ENCODE results near the gene MYO15A.

The MYO15A gene

DNA sequence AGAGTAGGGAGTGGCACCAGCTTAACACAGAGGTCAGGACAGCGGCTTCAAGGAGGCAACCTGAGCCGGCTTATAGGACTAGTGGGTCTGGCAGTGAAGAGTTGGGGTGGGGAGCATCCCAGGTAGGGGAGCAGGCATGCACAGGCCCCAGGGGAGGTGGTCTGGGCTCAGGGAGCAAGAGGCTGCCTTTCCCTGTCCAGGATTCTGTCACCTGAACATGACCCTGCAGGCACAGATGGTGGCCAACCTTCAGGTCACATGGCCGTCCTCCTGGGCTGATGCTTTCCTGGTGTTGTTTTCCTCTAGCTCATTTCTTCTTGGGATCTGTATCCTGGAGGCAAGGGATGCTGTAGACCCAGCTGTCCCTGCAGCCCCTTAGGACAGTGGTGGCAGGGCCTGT lies 3.5 kb upstream of the MYO15A start:
- no peak for DNase-seq (ENCODE audit: low read depth in 2 of 3, low spot score in 2 of 3)

GRCh38 chr17:18105595-18105994 lies 3.0 kb upstream of the MYO15A start:
- DNase-seq (ENCODE audit: low read depth in 2 of 3, low spot score in 2 of 3), result no peak

DNA sequence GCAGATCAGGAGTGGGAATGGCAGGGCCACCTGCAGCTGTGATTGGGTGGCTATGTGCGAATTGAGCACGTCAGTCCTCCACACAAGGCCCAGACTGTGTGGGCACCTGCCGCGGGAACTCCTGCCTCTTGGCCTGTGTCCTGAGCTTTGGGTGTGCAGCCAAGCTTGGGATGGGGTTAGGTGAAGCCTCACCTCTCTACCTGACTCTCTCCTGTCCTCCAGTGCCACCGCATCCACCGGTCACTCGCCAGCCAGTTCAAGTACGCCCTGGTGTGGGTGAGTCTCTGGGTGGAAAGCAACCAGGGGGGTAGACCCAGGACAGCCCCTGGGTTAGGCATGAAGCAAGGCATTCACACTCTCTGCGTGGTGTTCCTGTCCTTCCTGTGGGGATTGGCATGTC lies 2.3 kb upstream of the MYO15A start:
- DNase-seq (ENCODE audit: low read depth in 2 of 3, low spot score in 2 of 3), result no peak

- DNase-seq (ENCODE audit: low read depth in 2 of 3, low spot score in 2 of 3), result no peak
Observed at GRCh38 chr17:18107061-18107790, 1.3 kb upstream of the MYO15A start.

GRCh38 chr17:18107971-18108370 lies 585 bp upstream of the MYO15A start:
- DNase-seq (ENCODE audit: low read depth in 2 of 3, low spot score in 2 of 3), result no peak

GRCh38 chr17:18109935-18110485 lies 1.5 kb downstream of the MYO15A start:
- no peak for DNase-seq (ENCODE audit: low read depth in 2 of 3, low spot score in 2 of 3)

DNA sequence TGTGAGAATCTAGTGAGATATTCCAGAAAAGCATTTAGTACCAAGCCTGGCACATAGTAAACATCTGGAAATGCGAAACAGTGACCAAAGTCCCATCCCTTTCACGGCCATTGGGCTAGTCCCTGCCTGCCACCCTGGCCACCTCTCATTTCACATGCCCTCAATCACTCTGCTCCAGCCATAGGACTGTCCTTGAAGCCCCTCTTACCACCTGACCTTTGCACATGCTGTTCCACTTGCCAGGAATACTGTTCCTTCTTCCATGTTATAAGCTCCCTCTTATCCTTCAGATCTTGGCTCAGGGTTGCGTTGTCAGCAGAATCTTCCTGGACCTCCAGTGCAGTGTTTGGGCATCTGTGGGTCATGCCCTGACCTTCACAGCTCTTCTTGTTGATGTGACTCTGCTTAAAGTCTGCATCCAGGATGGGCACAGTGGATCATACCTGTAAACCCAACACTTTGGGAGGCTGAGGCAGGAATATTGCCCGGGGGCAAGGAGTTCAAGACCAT lies 2.1 kb downstream of the MYO15A start:
- DNase-seq (ENCODE audit: low read depth in 2 of 3, low spot score in 2 of 3), result no peak

DNA sequence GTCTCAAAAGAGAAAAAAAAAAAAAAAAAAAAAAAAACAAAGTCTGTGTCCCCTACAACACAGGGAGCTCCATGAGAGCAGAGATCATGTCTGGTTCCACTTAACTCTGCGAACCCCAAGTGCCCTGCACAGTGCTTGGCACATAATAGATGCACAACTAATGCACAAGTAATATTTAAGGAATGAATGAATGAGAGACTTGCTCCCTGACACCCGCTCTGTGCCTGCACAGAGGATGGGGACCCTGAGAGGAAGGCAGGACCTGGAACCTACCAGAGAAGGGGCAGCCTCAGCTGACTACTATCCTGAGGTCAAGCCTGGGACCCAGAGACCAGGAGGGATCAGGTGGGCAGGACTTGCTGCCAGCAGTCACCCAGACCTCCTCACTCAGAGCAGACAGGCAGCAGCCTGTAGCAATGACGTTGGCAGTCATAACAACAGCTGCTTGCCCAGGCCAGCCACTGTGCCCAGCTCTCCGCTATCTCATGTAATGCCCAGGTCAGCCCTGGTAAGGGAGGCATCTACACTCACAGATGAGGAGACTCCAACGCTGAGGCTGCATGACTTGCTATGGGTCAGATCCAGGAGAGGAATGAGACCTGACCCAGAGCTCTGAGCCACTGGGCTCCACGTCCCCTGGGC lies 2.9 kb downstream of the MYO15A start:
- no peak for DNase-seq (ENCODE audit: low read depth in 2 of 3, low spot score in 2 of 3)

DNA sequence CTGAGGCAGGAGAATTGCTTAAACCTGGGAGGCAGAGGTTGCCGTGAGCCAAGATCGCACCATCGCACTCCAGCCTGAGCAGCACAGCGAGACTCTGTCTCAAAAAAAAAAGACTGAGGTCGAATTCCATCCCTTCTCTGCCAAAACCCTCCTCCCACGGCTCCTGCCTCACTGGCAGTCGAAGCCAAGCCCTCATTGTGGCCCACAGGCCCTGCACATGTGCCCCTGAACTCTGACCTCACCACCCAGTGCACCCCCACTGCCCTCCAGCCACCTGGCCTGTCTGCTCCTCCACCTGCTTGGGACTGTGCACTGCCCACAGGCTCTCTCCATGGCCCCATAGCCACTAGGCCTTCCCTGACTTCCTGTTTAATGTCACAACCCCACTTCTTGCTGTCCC lies 7.0 kb downstream of the MYO15A start:
- DNase-seq (ENCODE audit: low read depth in 2 of 3, low spot score in 2 of 3), result no peak

DNA sequence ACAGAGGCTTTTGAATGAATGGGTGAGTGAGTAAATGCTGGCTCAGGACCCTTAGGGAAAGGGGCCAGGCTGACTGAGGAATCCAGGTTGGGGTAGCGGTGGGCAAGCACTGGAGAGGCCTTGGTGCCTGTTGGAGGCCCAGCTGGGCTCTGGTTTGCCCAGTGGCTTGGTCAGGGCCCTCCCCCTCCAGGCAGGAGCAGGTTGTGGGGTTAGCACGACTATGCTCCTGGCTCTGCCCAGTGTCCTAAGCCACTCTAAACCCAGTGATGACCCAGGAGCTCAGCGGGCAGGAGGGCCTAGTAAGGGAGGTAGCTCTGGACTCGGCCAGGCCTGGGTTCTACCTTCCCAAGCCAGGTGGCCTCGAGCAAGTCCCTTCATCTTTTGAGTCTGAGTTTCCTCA lies 7.5 kb downstream of the MYO15A start:
- no peak for DNase-seq (ENCODE audit: low read depth in 2 of 3, low spot score in 2 of 3)

- no peak for DNase-seq (ENCODE audit: low read depth in 2 of 3, low spot score in 2 of 3)
Observed at GRCh38 chr17:18117533-18117932, 9.0 kb downstream of the MYO15A start.

GRCh38 chr17:18117982-18118975 lies 9.7 kb downstream of the MYO15A start:
- no peak for DNase-seq (ENCODE audit: low read depth in 2 of 3, low spot score in 2 of 3)

DNA sequence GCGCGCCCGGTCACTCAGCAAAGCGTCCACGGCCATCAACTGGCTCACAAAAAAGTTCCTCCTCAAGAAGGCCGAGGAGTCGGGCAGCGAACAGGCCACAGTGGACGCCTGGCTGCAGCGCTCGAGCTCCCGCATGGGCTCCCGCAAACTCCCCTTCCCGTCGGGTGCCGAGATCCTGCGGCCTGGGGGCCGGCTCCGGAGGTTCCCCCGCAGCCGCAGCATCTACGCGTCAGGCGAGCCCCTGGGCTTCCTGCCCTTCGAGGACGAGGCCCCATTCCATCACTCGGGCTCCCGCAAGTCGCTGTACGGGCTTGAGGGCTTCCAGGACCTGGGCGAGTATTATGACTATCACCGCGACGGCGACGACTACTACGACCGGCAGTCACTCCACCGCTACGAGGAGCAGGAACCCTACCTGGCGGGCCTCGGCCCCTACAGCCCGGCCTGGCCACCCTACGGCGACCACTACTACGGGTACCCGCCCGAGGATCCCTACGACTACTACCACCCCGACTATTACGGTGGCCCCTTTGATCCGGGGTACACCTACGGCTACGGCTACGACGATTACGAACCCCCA lies 10.7 kb downstream of the MYO15A start:
- DNase-seq (ENCODE audit: low read depth in 2 of 3, low spot score in 2 of 3), result no peak

DNA sequence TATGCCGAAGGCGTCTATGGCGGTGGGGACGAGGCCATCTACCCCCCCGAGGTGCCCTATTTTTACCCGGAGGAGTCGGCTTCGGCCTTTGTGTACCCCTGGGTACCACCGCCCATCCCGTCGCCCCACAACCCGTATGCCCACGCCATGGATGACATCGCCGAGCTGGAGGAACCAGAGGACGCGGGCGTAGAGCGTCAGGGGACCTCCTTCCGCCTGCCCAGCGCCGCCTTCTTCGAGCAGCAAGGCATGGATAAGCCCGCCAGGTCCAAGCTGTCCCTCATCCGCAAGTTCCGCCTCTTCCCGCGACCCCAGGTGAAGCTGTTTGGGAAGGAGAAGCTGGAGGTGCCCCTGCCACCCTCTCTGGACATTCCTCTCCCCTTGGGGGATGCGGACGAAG lies 11.4 kb downstream of the MYO15A start:
- DNase-seq (ENCODE audit: low read depth in 2 of 3, low spot score in 2 of 3), result no peak

DNA sequence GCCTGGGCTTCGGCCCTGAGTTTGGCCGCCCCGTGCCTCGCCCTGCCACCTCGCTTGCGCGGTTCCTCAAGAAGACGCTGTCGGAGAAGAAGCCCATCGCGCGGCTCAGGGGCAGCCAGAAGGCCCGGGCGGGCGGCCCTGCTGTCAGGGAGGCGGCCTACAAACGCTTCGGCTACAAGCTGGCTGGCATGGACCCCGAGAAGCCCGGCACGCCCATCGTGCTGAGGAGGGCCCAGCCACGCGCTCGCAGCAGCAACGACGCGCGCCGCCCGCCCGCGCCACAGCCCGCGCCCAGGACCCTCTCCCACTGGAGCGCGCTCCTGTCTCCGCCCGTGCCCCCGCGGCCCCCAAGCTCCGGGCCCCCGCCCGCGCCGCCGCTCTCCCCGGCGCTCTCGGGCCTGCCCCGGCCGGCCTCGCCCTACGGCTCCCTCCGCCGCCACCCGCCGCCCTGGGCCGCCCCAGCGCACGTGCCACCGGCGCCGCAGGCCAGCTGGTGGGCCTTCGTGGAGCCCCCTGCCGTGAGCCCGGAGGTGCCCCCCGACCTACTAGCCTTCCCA lies 12.0 kb downstream of the MYO15A start:
- DNase-seq (ENCODE audit: low read depth in 2 of 3, low spot score in 2 of 3), result no peak

- no peak for DNase-seq (ENCODE audit: low read depth in 2 of 3, low spot score in 2 of 3)
Observed at GRCh38 chr17:18121144-18121910, 12.8 kb downstream of the MYO15A start.

- no peak for DNase-seq (ENCODE audit: low read depth in 2 of 3, low spot score in 2 of 3)
Observed at GRCh38 chr17:18122990-18123753, 14.6 kb downstream of the MYO15A start.

GRCh38 chr17:18124345-18125126 lies 16.0 kb downstream of the MYO15A start:
- DNase-seq (ENCODE audit: low read depth in 2 of 3, low spot score in 2 of 3), result no peak

Measured in activated CD8-positive, alpha-beta memory T cell treated with anti-CD3 and anti-CD28 coated beads for 48 hours (primary cell).